CD14-positive monocyte (primary cell): ENCODE data around the gene KSR1. TPM values are rescaled to one million over a fixed set of nuclear protein-coding genes. Genes with fewer than 3 reads are reported as not detected.

Source experiments
- DNase-seq, 3 donors: peaks; one replicate each; pipeline ENCODE4 v3.0.0-alpha.2; 2011 to 2022
- H2AFZ ChIP-seq: 2 replicates; pipeline ENCODE4 v1.6.0; 2012; ENCODE audit warnings: mild to moderate bottlenecking, low read depth, low read length, inconsistent platforms; ENCODE audit not compliant: insufficient read depth, poor library complexity, severe bottlenecking
- H3K27ac ChIP-seq, 2 donors: 1 replicate in 1 of 2; 2 replicates in 1 of 2; pipeline ENCODE4 v1.5.1; 2012 to 2013; ENCODE audit warnings: low read length in 2 of 2, control low read depth in 1 of 2, inconsistent platforms in 1 of 2, low read depth in 1 of 2, mild to moderate bottlenecking in 1 of 2
- H3K27me3 ChIP-seq, 2 donors: one replicate each; pipeline versions ENCODE4 v1.6.0 to v1.6.1; 2011 to 2013; ENCODE audit warnings: low read length in 2 of 2; ENCODE audit not compliant: control insufficient read depth in 2 of 2, insufficient read depth in 2 of 2
- H3K36me3 ChIP-seq, 2 donors: replicated peaks in 1 of 2; 1 replicate in 1 of 2; 2 replicates in 1 of 2; pipeline versions ENCODE4 v1.5.1 to v1.6.1; 2012 to 2013; ENCODE audit warnings: low read length in 2 of 2, control low read depth in 1 of 2, inconsistent platforms in 1 of 2, mild to moderate bottlenecking in 1 of 2; ENCODE audit not compliant: insufficient read depth in 2 of 2, control insufficient read depth in 1 of 2
- H3K4me1 ChIP-seq, 2 donors: 1 replicate in 1 of 2; 2 replicates in 1 of 2; pipeline versions ENCODE4 v1.5.1 to v1.6.1; 2012 to 2013; ENCODE audit warnings: low read length in 2 of 2, control low read depth in 1 of 2, inconsistent platforms in 1 of 2, mild to moderate bottlenecking in 1 of 2, moderate library complexity in 1 of 2; ENCODE audit not compliant: insufficient read depth in 2 of 2, control insufficient read depth in 1 of 2
- H3K4me2 ChIP-seq: replicated peaks from 2 replicates; pipeline ENCODE3; 2012; ENCODE audit warnings: low read length, moderate library complexity, mild to moderate bottlenecking; ENCODE audit not compliant: poor library complexity, severe bottlenecking; ENCODE audit errors: extremely low read depth
- H3K4me3 ChIP-seq, 3 experiments: fragments of 200-600 bp in 1 of 3; sonication (generic) in 1 of 3; replicated peaks in 1 of 3; 1 replicate in 2 of 3; 2 replicates in 1 of 3; pipeline ENCODE4 v1.5.1; 2011 to 2013; ENCODE audit warnings: low read length in 3 of 3, mild to moderate bottlenecking in 3 of 3, control low read depth in 2 of 3, low read depth in 2 of 3, inconsistent platforms in 1 of 3, moderate library complexity in 1 of 3
- H3K79me2 ChIP-seq: 2 replicates; pipeline ENCODE4 v1.6.0; 2012; ENCODE audit warnings: mild to moderate bottlenecking, control low read depth, inconsistent platforms, low read length, moderate library complexity; ENCODE audit not compliant: insufficient read depth
- H3K9ac ChIP-seq: 2 replicates; pipeline ENCODE4 v1.6.0; 2017; ENCODE audit warnings: low read length, mild to moderate bottlenecking; ENCODE audit not compliant: insufficient read depth, poor library complexity, severe bottlenecking
- H3K9me3 ChIP-seq, 2 donors: replicated peaks in 1 of 2; 1 replicate in 1 of 2; 2 replicates in 1 of 2; pipeline versions ENCODE4 v1.5.1 to v1.6.1; 2012 to 2013; ENCODE audit warnings: low read length in 2 of 2, control low read depth in 1 of 2; ENCODE audit not compliant: control insufficient read depth in 1 of 2, insufficient read depth in 1 of 2
- H4K20me1 ChIP-seq: 2 replicates; pipeline ENCODE4 v1.6.0; 2012; ENCODE audit warnings: mild to moderate bottlenecking, low read length, control low read depth, moderate library complexity; ENCODE audit not compliant: insufficient read depth
- H3K27ac Mint-ChIP-seq, 7 donors: one replicate each; pipeline ENCODE4 v1.8.0; 2020; ENCODE audit warnings: mild to moderate bottlenecking in 7 of 7, mixed read lengths in 7 of 7, moderate library complexity in 6 of 7, inconsistent platforms in 2 of 7
- H3K27me3 Mint-ChIP-seq, 3 donors: one replicate each; pipeline ENCODE4 v1.8.0; 2021 to 2022; ENCODE audit warnings: low read depth in 3 of 3, mild to moderate bottlenecking in 3 of 3, mixed read lengths in 3 of 3, moderate library complexity in 3 of 3, inconsistent platforms in 1 of 3
- H3K36me3 Mint-ChIP-seq, 2 donors: one replicate each; pipeline ENCODE4 v1.8.0; 2020; ENCODE audit warnings: mixed read lengths in 2 of 2, inconsistent platforms in 1 of 2, mild to moderate bottlenecking in 1 of 2
- H3K4me1 Mint-ChIP-seq: one replicate; pipeline ENCODE4 v1.8.0; 2020; ENCODE audit warnings: mild to moderate bottlenecking, mixed read lengths
- H3K4me3 Mint-ChIP-seq, 2 donors: one replicate each; pipeline ENCODE4 v1.8.0; 2020; ENCODE audit warnings: mild to moderate bottlenecking in 2 of 2, mixed read lengths in 2 of 2, moderate library complexity in 1 of 2
- H3K9me3 Mint-ChIP-seq, 7 donors: one replicate each; pipeline ENCODE4 v1.8.0; 2020 to 2022; ENCODE audit warnings: mixed read lengths in 7 of 7, mild to moderate bottlenecking in 6 of 7, moderate library complexity in 6 of 7, inconsistent platforms in 2 of 7
- WGBS: methylation state at CpG from one replicate; pipeline ENCODE4 v1.1.5; 2013; ENCODE audit warnings: missing lambda C conversion rate; ENCODE audit not compliant: insufficient coverage; 5-methylcytosine and 5-hydroxymethylcytosine counted together
- intact Hi-C, 2 donors: fragments of 100-400 bp; cut with micrococcal nuclease; formaldehyde crosslinking; loops; one replicate each; pipeline versions ENCODE4 v1.15.0 to v1.15.1; 2023
- polyA plus RNA-seq, 3 donors: library from polyadenylated mRNA; depleted of rRNA in 1 of 3; unstranded in 2 of 3; stranded (reverse) in 1 of 3; fragments of 300-500 nt in 2 of 3; fragments of >200 nt in 1 of 3; fragmentation: Illumina TruSeq in 2 of 3; gene quantifications; 1 replicate in 2 of 3; 2 replicates in 1 of 3; pipeline ENCODE4 v1.2.3, GENCODE V29; 2012 to 2021
- TF ChIP-seq, protein P1 (sequence below): fragments of 200-600 bp; IDR thresholded peaks from one replicate; pipeline ENCODE4 v1.8.0; 2022; ENCODE audit warnings: antibody characterized with exemption, mild to moderate bottlenecking

KSR1 gene
- polyA plus RNA-seq, 3 donors, result 1.2 to 111 (median 4.2) TPM

DNA sequence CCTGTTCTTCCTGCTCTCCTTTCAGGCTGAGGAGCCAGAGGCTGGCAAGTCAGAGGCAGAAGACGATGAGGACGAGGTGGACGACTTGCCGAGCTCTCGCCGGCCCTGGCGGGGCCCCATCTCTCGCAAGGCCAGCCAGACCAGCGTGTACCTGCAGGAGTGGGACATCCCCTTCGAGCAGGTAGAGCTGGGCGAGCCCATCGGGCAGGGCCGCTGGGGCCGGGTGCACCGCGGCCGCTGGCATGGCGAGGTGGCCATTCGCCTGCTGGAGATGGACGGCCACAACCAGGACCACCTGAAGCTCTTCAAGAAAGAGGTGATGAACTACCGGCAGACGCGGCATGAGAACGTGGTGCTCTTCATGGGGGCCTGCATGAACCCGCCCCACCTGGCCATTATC, 149.2 kb downstream of the KSR1 start:
- H3K9me3 Mint-ChIP-seq, result no peaks in the 10 kb centered on the region
- 99% methylated on average over 23 of the region's 25 CpGs for WGBS
- no peaks in the 10 kb centered on the region for H3K27me3 ChIP-seq
- H3K4me3 ChIP-seq, result no peak overlapping the region
- TF ChIP-seq, protein P1, sequence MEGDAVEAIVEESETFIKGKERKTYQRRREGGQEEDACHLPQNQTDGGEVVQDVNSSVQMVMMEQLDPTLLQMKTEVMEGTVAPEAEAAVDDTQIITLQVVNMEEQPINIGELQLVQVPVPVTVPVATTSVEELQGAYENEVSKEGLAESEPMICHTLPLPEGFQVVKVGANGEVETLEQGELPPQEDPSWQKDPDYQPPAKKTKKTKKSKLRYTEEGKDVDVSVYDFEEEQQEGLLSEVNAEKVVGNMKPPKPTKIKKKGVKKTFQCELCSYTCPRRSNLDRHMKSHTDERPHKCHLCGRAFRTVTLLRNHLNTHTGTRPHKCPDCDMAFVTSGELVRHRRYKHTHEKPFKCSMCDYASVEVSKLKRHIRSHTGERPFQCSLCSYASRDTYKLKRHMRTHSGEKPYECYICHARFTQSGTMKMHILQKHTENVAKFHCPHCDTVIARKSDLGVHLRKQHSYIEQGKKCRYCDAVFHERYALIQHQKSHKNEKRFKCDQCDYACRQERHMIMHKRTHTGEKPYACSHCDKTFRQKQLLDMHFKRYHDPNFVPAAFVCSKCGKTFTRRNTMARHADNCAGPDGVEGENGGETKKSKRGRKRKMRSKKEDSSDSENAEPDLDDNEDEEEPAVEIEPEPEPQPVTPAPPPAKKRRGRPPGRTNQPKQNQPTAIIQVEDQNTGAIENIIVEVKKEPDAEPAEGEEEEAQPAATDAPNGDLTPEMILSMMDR, result no peak
- no peak overlapping the region for H3K27ac Mint-ChIP-seq
- no peaks in the 10 kb centered on the region for H3K4me1 ChIP-seq
- no peaks in the 10 kb centered on the region for H3K9me3 ChIP-seq
- no peaks in the 10 kb centered on the region for H3K79me2 ChIP-seq
- no peak overlapping the region for H2AFZ ChIP-seq
- intact Hi-C loops, result no loop called here
- H3K4me3 Mint-ChIP-seq, result no peak overlapping the region
- DNase-seq, result no peak
- peaks cover 0 to 4% (median 2%) of the 10 kb centered on the region in 3 donors for H3K27me3 Mint-ChIP-seq
- H3K4me1 Mint-ChIP-seq, result peaks cover 6% of the 10 kb centered on the region
- H3K4me2 ChIP-seq, result no peak overlapping the region
- peaks cover 48% of the 10 kb centered on the region for H4K20me1 ChIP-seq
- H3K27ac ChIP-seq, result no peak overlapping the region
- peaks cover 81 to 93% of the 10 kb centered on the region in 2 donors for H3K36me3 Mint-ChIP-seq
- H3K36me3 ChIP-seq, result peaks cover 78 to 89% of the 10 kb centered on the region in 2 donors
- no peak overlapping the region for H3K9ac ChIP-seq

DNA sequence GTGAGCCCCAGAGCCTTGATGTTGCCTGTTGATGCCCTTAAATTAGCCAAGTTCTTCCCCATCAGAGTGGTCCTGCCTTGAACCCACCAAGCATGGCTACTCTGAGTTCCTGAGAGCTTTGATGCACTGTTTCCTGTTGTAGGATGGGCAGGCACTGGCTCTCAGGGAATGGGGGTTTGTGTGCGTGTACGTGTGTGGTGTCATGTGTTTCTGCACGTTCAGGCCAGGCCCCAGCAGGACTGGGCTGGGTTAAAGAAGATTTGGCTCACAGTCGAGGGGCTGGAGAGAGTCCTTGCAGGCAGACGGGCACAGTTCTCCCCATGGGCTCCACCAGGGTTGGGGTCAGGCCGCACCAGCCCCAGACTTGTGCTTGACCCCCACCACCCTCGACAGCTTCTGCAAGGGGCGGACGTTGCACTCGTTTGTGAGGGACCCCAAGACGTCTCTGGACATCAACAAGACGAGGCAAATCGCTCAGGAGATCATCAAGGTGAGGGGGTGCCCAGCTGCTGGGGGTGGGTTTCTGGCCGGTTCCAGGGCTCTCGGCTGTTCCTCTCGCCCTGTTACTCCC, 151.4 kb downstream of the KSR1 start:
- TF ChIP-seq, protein P1, result no peak
- intact Hi-C loops, result no loop called here
- H3K4me3 Mint-ChIP-seq, result no peak overlapping the region

More for the DNA sequence above, 151.4 kb downstream of the KSR1 start:
- Histone ChIP-seq H3K4me3 (no peak overlapping the region), H3K9me3 (no peaks in the 10 kb centered on the region), H4K20me1 (peaks cover 32% of the 10 kb centered on the region), H3K36me3 (peaks cover 88 to 92% of the 10 kb centered on the region in 2 donors), H3K9ac (no peak overlapping the region), H3K4me2 (no peak overlapping the region), H3K4me1 (no peaks in the 10 kb centered on the region), H3K27ac (peak overlapping the region in 1 of 2 donors; percentile 3), H2AFZ (no peak overlapping the region), H3K79me2 (no peaks in the 10 kb centered on the region), H3K27me3 (no peaks in the 10 kb centered on the region)
- Mint-ChIP-seq H3K27me3 (peaks cover 0 to 4% (median 2%) of the 10 kb centered on the region in 3 donors), H3K36me3 (peaks cover 81 to 95% of the 10 kb centered on the region in 2 donors), H3K4me1 (no peaks in the 10 kb centered on the region), H3K27ac (peak overlapping the region in 1 of 7 donors; percentile 8), H3K9me3 (no peaks in the 10 kb centered on the region)
- 95% methylated on average over 12 of the region's 16 CpGs for WGBS
- DNase-seq, result no peak
